HG03175 (cell line): Measurements from ENCODE around the gene SSH2.

ENCODE experiments used
- ATAC-seq: cut with Tn5 transposase; IDR thresholded peaks from one replicate; pipeline ENCODE4 v1.9.1; 2021; ENCODE audit warnings: mild to moderate bottlenecking, moderate library complexity; ENCODE audit not compliant: unreplicated experiment

The SSH2 gene

DNA sequence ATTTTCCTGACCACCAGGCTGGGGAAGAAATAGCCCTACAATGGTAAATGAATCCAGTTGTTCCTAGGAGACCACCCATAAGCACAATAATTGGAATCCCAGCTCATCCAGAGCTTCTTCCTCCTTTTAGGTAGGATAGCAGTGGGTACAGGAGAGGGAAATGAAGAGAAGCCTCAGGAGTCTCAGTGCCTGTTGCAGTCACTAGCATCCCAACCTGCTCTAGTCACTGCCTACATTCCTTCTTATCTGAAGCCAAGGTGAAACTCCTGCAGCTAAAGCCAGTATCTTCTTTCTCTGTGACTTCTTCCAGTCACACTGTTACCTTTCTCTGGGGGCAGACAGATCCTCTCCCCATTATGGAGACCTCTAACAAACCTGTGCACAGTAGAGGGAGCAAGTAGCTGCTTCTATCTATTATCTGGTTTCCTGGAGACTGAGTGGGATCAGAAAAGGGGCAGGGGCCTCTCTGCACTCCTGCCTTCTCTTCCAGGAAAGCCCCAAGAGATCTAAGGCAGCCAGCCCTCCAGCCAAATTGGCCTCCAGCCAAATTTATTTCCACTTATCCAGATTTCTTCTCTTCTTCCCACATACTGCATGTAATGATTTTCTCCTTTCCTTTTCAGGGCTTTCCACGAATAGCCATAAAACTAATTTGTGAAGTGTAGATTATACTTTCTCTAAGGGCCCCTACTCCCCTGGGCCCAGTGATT, 85.5 kb downstream of the SSH2 start:
- ATAC-seq: no peak

- no peak for ATAC-seq
Measured at GRCh38 chr17:29840884-29841283, 89.1 kb downstream of the SSH2 start.

GRCh38 chr17:29839656-29840055, 90.4 kb downstream of the SSH2 start:
- no peak for ATAC-seq

- no peak for ATAC-seq
Measured at GRCh38 chr17:29838961-29839360, 91.1 kb downstream of the SSH2 start.

DNA sequence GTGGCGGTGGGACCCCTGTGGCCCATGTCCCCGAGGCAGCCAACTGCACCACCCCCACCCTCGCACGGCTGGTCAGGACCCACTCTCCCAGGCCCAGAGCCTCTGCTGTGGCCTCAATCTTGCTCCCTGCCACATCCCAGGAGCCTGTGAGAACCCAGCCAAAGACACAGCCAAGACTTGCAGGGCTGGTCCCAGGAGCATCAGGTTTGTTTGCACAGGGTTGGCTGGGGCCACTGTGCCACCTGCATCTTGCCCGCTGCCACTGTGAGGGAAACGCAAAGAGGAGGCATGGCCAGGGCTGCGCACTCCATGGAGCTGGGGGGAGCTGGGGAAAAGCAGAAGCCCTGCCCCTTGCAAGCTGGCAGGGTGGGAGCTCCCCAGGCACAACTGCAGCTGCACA, 92.5 kb downstream of the SSH2 start:
- no peak for ATAC-seq

DNA sequence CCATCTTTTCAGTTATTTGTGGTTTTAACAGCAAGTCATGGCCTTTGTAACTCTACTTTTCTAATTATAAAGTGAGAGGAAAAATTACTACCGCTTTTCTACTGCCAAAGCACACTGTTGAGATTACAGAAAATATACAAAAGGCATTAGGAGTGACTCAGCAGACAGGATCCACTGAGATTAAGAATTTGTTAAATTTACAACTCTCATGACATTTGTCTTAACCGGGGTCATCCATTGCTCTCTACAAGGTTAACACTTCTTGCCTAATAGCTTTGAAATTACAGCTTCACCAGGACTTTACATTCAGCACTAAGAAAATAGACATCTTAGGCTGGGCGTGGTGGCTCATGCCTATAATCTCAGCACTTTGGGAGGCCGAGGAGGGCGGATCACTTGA, 93.4 kb downstream of the SSH2 start:
- no peak for ATAC-seq

- no peak for ATAC-seq
Measured at GRCh38 chr17:29835435-29836351, 94.3 kb downstream of the SSH2 start.

DNA sequence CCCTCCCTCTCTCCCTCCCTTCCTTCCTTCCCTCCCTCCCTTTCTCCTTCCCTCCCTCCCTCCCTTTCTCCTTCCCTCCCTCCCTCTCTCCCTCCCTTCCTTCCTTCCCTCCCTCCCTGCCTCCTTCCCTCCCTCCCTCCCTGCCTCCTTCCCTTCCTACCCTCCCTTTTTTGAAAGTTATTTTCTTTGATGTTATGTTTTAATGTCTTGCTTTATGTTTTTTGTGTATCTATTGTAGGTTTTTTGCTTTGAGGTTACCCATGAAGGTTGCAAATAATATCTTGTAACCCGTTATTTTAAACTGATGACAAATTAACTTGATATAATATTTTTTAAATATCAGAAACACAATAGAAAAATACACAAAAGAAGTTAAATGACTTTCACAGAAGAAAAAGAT, 96.2 kb downstream of the SSH2 start:
- no peak for ATAC-seq

GRCh38 chr17:29828676-29829284, 101.2 kb downstream of the SSH2 start:
- no peak for ATAC-seq

DNA sequence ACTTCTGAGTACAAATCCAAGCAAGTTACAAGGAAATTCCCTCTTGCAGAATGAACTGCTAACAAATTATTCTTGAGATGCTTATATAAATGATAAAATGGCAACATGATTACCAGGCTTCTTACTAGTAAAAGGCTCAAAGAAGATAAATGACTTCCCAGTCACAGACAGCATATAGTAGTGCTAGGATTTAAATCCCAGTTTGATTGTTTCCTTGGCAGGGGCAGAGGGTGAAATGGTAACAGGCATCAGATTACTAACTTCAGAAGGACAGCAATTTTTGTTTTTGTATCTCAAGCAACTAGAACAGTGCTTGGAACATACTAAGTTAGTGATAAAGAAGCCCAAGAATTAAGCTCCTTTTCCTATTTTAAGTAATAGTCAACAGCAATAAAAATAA, 102.8 kb downstream of the SSH2 start:
- no peak for ATAC-seq

DNA sequence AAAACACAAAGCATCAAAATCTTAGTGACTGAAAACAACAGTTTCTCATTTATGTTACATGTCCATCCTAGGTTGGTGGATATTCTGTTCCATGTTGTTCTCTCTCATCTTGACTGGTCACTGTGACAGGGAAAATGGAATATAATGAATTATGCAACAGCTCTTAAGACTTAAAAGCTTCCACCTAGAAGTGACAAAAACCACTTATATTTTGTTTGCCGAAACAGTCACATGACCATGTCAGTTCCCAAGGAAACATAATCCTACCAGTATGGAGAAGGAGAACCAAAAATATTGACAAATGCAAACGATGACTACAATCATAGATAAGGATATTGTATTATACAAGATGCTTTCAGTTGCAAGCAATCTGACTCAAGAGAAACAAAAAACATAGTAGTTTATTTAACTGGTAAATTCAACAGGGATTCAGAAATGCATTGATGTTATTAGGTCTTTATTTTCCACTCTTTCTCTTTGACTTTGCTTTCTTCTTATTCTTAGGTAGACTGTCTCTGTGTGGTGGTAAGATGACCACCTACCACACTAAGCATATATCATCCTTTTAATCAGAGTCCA, 103.8 kb downstream of the SSH2 start:
- ATAC-seq: no peak

DNA sequence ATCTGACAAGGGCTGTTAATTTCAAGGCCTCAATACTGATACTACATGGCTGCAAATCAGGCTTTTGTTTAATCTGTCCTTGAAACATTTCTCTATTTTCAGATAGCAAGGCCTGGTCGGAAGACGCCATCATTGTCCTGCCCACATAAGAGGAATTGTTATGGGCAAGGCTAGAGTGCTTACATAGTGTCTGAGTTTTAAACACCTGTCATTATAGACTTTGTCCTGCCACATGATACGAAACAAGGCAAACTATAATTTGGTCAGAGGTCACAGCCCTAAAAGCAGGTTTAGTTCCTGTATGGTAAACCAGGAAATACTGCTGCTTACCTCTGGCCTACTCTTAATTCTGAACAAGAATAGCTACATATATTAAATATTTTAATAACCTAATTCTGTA, 104.4 kb downstream of the SSH2 start:
- no peak for ATAC-seq

GRCh38 chr17:29821897-29822296, 108.1 kb downstream of the SSH2 start:
- no peak for ATAC-seq

DNA sequence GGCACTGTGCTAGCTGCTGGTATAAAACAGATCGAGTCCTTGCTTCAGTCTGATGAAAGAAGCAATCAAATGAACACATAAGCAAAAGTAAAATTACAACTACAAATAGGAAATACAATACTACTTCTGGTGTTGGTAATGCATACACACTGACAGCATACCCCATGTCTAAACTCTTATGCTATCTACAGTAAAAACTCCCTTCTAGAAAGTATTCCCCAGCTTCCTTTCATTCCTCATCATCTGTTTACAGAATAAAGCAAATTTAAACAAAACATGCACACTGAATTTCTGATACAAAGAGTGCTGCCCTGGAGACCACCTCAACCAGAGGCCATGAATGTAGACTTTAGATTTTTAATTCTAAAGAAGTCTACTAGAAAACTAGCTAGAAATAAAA, 109.6 kb downstream of the SSH2 start:
- ATAC-seq: no peak

- no peak for ATAC-seq
Measured at GRCh38 chr17:29807520-29808361, 122.3 kb downstream of the SSH2 start.

- ATAC-seq: no peak
Measured at GRCh38 chr17:29802246-29802645, 127.8 kb downstream of the SSH2 start.

- no peak for ATAC-seq
Measured at GRCh38 chr17:29800457-29800856, 129.6 kb downstream of the SSH2 start.

DNA sequence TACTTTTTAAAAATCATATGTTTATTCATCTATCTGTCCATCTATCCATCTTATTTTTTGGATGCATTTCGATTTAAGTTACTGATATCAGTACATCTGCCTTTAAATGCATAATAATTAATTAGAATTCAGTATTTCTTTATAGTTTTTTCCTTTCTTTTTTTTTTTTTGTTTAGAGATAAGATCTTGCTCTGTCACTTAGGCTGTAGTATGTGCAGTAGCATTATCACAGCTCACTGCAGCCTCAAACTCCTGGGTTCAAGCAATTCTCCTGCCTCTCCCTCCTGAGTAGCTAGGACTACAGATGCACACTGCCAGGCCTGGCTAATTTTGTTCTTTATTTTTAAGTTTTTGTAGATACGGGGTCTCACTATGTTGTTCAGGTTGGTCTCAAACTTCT, 133.4 kb downstream of the SSH2 start:
- ATAC-seq: no peak

DNA sequence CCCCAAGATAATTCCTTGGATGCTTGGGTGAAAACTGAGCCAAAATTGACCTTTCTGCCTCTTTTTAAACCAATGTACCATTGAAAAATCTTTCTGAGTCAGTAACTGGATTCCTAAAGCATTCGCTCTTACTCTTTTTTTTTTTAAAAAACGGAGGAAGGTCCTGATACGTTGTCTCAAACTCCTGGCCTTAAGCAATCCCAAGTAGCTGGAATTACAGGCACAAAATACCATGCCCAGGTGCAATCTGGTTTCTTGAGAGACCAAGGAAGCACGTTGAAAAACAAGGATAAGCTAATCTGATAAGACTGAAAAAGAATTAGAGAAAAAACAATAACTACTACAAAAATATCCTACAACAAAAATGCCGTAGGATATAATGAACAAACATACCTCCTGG, 136.5 kb downstream of the SSH2 start:
- ATAC-seq: no peak

DNA sequence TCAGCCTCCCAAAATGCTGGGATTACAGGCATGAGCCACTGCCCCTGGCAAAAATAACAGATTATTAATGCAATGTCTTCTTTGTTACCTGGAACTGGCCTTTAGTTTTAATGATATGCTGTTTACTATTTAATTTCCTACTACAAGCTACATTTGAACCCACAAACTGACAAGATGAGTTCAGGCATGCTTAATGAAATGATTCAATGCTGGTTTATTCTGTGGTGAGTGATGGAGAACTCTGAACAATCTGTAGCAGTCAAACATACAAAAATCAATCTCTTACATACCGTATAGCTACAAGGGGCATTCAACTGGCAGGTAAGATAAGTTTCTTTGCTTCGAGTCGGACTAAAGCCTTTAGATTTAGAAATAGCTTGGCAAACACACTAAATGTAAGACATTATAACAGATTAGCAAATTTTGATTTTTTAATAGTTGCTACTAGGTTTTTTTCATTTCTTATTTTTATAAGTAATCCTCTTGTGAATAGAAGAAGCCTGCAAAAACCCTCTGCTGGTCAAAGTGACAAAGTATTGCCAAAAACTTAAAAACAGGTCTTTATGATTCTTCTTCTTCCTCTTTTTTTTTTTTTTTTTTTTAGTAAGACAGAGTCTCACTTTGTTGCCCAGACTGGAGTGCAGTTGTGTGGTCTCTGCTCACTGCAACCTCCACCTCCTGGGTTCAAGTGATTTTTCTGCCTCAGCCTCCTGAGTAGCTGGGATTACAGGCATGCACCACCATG, 138.5 kb downstream of the SSH2 start:
- no peak for ATAC-seq
